Heart right ventricle (tissue), 16 donors: ENCODE data around the gene CDC37. TPM values are rescaled to one million over a fixed set of nuclear protein-coding genes. Genes with fewer than 3 reads are reported as not detected.
"Not testable (repeated sequence)": the region's sequence is repeated elsewhere in the genome, so short reads cannot be mapped to it uniquely, and the experiment has no call there.

ENCODE experiments used
- ATAC-seq, 8 donors: fragments of 200-7000 bp; cut with Tn5 transposase; one replicate each; pipeline ENCODE4 v1.9.1; 2020; ENCODE audit warnings: mild to moderate bottlenecking in 8 of 8, moderate library complexity in 8 of 8, moderate number of reproducible peaks in 1 of 8
- DNase-seq, 2 donors: peaks; one replicate each; pipeline ENCODE4 v3.0.0-alpha.2; 2020
- H3K27ac ChIP-seq, 10 donors: fragments of 200-600 bp; sonication (generic) in 2 of 10; one replicate each; pipeline versions ENCODE4 v1.5.0 to v1.8.0; 2020 to 2022; ENCODE audit warnings: mild to moderate bottlenecking in 3 of 10
- H3K27me3 ChIP-seq, 7 donors: fragments of 200-600 bp; one replicate each; pipeline ENCODE4 v1.8.0; 2021 to 2022; ENCODE audit warnings: mild to moderate bottlenecking in 2 of 7
- H3K36me3 ChIP-seq, 9 donors: fragments of 200-600 bp; sonication (generic) in 1 of 9; one replicate each; pipeline versions ENCODE4 v1.5.0 to v1.8.0; 2020 to 2022; ENCODE audit warnings: mild to moderate bottlenecking in 2 of 9
- H3K4me1 ChIP-seq, 9 donors: fragments of 200-600 bp; sonication (generic) in 1 of 9; one replicate each; pipeline versions ENCODE4 v1.5.0 to v1.8.0; 2020 to 2022; ENCODE audit warnings: mild to moderate bottlenecking in 4 of 9
- H3K4me3 ChIP-seq, 10 donors: fragments of 200-600 bp; sonication (generic) in 2 of 10; one replicate each; pipeline versions ENCODE4 v1.5.0 to v1.8.0; 2020 to 2022; ENCODE audit warnings: mild to moderate bottlenecking in 7 of 10, moderate library complexity in 2 of 10
- H3K9me3 ChIP-seq, 11 donors: fragments of 200-600 bp in 10 of 11; sonication (generic) in 2 of 11; one replicate each; pipeline versions ENCODE4 v1.5.0 to v1.8.0; 2013 to 2022; ENCODE audit warnings: mild to moderate bottlenecking in 2 of 11, control low read depth in 1 of 11, moderate library complexity in 1 of 11
- CTCF ChIP-seq, 9 donors: fragments of 200-600 bp; sonication (generic) in 2 of 9; IDR thresholded peaks; one replicate each; pipeline versions ENCODE4 v1.5.0 to v1.8.0; 2021 to 2022; ENCODE audit warnings: antibody characterized with exemption in 9 of 9, mild to moderate bottlenecking in 5 of 9, moderate library complexity in 1 of 9
- WGBS, 2 donors: extraction: QIAGEN DNeasy Blood & Tissue Kit; methylation state at CpG; one replicate each; pipeline ENCODE4 v1.1.7; 2013; ENCODE audit warnings: inconsistent platforms in 1 of 2; 5-methylcytosine and 5-hydroxymethylcytosine counted together
- intact Hi-C, 10 donors: fragments of 100-400 bp; cut with DNase I; formaldehyde crosslinking; loops; one replicate each; pipeline versions ENCODE4 v1.11.1 to v1.14.2; 2022
- polyA plus RNA-seq, 2 donors: library from polyadenylated mRNA; stranded (reverse); fragments of 200-250 nt; gene quantifications; one replicate each; pipeline ENCODE4 v1.2.3, GENCODE V29; 2013
- total RNA-seq, 10 donors: library from RNA; stranded (reverse); fragmentation: NEBNext Ultra II Directional in 3 of 10; extraction: Animal tissue kit (Norgen Biotek cat#: 25700) in 3 of 10; gene quantifications; one replicate each; pipeline versions ENCODE4 v1.2.1 to v1.2.4, GENCODE V29; 2021 to 2023
- donor health status: Arrhythmogenic right ventricular cardiomyopathy.
- donor health status: ischemic (EF 13 %, LVEDD 7.1; RV severe dilation, severe dysfunction).
- donor health status: healthy with polysubstance abuse.
- donor health status: DM: no; HTN: yes; CAD: no.
- donor health status: DM: no; HTN: no; CAD: no.
- donor health status: ischemic (EF 25% LVEDD 6.9; RV normal size, moderate dysfunction).
- donor health status: ischemic (EF 25% LVEDD 5.7; RV mildly dilated, moderate dysfunction).
- donor health status: healthy.
- donor health status: DM: yes; HTN: yes; CAD: no.
- donor health status: Ischemic cardiomyopathy.
- donor health status: ischemic (EF 35%, LVEDD 5.7; RV mildly dilated, moderate dysfunction).
- donor health status: nonischemic (EF 11% LVEDD 7.7; RV severe dilation, severe dysfunction).
- donor health status: DM: yes; HTN: yes; CAD: no.
- donor health status: PGD.
- donor health status: ischemic (EF 29% LVEDD 5.4; RV normal size, mild dysfunction).
- donor health status: nonischemic (EF 23%, LVEDD 6.1; RV moderate dilation, normal function).

CDC37 gene
- total and polyA plus RNA-seq, 12 donors, result 106 to 422 (median 129) TPM

GRCh38 chr19:10379880-10380312, 23.4 kb downstream of the CDC37 start:
- no peaks in the 10 kb centered on the region for H3K27me3 ChIP-seq
- 1 to 2% methylated on average over 10 of the region's 10 CpGs for WGBS, 2 donors
- peak overlapping the region; percentile 63 to 94 (median 83) for H3K27ac ChIP-seq
- no peak for ATAC-seq
- peak overlapping the region; percentile 67 to 98 (median 84) for H3K4me3 ChIP-seq
- H3K9me3 ChIP-seq, result no peaks in the 10 kb centered on the region
- no peak for TF ChIP-seq CTCF (IDR thresholded peaks at IDR 0.05)
- intact Hi-C loops, result loop anchor here in 5 of 10 donors (1.0 to 5.0 kb wide), 4 partner anchors 43 to 48 kb away; partner anchors contain the start of genes RAVER1 (in 3 of the 5) and ICAM3 (in 1 of the 5)
- peaks cover 0 to 32% (median 14%) of the 10 kb centered on the region in 9 donors for H3K36me3 ChIP-seq
- DNase-seq, result no peak
- H3K4me1 ChIP-seq, result peaks cover 0 to 39% (median 23%) of the 10 kb centered on the region in 9 donors

GRCh38 chr19:10378124-10378523, 25.2 kb downstream of the CDC37 start:
- 94 to 95% methylated on average over 8 of the region's 8 CpGs for WGBS, 2 donors
- DNase-seq (no peak), ATAC-seq (no peak)
- H3K4me3 ChIP-seq, result no peak overlapping the region
- peaks cover 0 to 50% (median 23%) of the 10 kb centered on the region in 9 donors for H3K4me1 ChIP-seq
- peaks cover 0 to 47% (median 18%) of the 10 kb centered on the region in 9 donors for H3K36me3 ChIP-seq
- H3K27ac ChIP-seq, result no peak overlapping the region
- no peaks in the 10 kb centered on the region for H3K9me3 ChIP-seq
- H3K27me3 ChIP-seq, result no peaks in the 10 kb centered on the region
- intact Hi-C loops, result loop anchor here in 1 of 10 donors (5.0 kb wide), 1 partner anchor 41 kb away; the partner anchor contains the start of gene ICAM3
- no peak for TF ChIP-seq CTCF (IDR thresholded peaks at IDR 0.05)

- H3K4me3 ChIP-seq, H3K9me3 ChIP-seq, DNase-seq, ATAC-seq, H3K27me3 ChIP-seq, H3K27ac ChIP-seq: not testable (repeated sequence)
- Histone ChIP-seq H3K4me1 (peaks cover 0 to 47% (median 19%) of the 10 kb centered on the region in 9 donors), H3K36me3 (peaks cover 0 to 56% (median 18%) of the 10 kb centered on the region in 9 donors)
- 93 to 98% methylated on average over 2 of the region's 2 CpGs for WGBS, 2 donors
- intact Hi-C loops, result loop anchor here in 1 of 10 donors (5.0 kb wide), 1 partner anchor 40 kb away; the partner anchor contains the start of gene ICAM3
These were observed 26.2 kb downstream of the CDC37 start for GRCh38 chr19:10377140-10377640.

GRCh38 chr19:10374931-10375330, 28.4 kb downstream of the CDC37 start:
- H3K4me3 ChIP-seq, result no peak overlapping the region
- no peak overlapping the region for H3K27ac ChIP-seq
- peaks cover 0 to 79% (median 18%) of the 10 kb centered on the region in 9 donors for H3K36me3 ChIP-seq
- H3K27me3 ChIP-seq, result no peaks in the 10 kb centered on the region
- H3K9me3 ChIP-seq, result no peaks in the 10 kb centered on the region
- no peak for ATAC-seq
- DNase-seq, result no peak
- WGBS, 2 donors, result 89 to 91% methylated on average over 5 of the region's 5 CpGs
- intact Hi-C loops, result loop anchor here in 1 of 10 donors (5.0 kb wide), 1 partner anchor 38 kb away; the partner anchor contains the start of gene ICAM3
- TF ChIP-seq CTCF (IDR thresholded peaks at IDR 0.05), result no peak
- peaks cover 0 to 38% (median 13%) of the 10 kb centered on the region in 9 donors for H3K4me1 ChIP-seq

- H3K4me3 ChIP-seq, result no peak overlapping the region
- H3K4me1 ChIP-seq, result peaks cover 0 to 22% (median 0%) of the 10 kb centered on the region in 9 donors
- ATAC-seq, result no peak
- no peaks in the 10 kb centered on the region for H3K9me3 ChIP-seq
- no peak for DNase-seq
- intact Hi-C loops, result no loop called here
- TF ChIP-seq CTCF (IDR thresholded peaks at IDR 0.05), result no peak
- peaks cover 0 to 89% (median 19%) of the 10 kb centered on the region in 9 donors for H3K36me3 ChIP-seq
- WGBS, 2 donors, result 91 to 97% methylated on average over 3 of the region's 3 CpGs
- H3K27me3 ChIP-seq, result no peaks in the 10 kb centered on the region
- H3K27ac ChIP-seq, result peak overlapping the region in 1 of 10 donors; percentile 74
These were observed 30.7 kb downstream of the CDC37 start for GRCh38 chr19:10372690-10373089.
